K562 (cell line): ENCODE results near the gene INSR. TPM values are rescaled to one million over a fixed set of nuclear protein-coding genes. Genes with fewer than 3 reads are reported as not detected.
A peak's percentile ranks its signal among the peaks of the same experiment; 100 is the strongest.

Experiments
- ATAC-seq: fragments of 200-7000 bp; cut with Tn5 transposase; 3 replicates; pipeline ENCODE4 v1.9.1; 2020; ENCODE audit warnings: moderate library complexity
- BruUV-seq: library from RNA; stranded (reverse); fragments of 400-500 nt; replicated peaks from 2 replicates; lab custom pipeline; 2021; lab: Mats Ljungman, UMichigan
- CTCF ChIA-PET: fragments of 300-600 bp; formaldehyde crosslinking; extraction: SDS; loops from one replicate; lab custom pipeline; 2021; ENCODE audit warnings: low intra/inter-chr PET ratio; lab: Yijun Ruan, JAX
- POLR2A ChIA-PET: fragments of 300-600, 350-650 bp; sonication (Branson Sonifier 250); formaldehyde crosslinking; extraction: SDS; loops from one replicate; lab custom pipeline; 2021; ENCODE audit warnings: antibody characterized with exemption, inconsistent platforms; lab: Yijun Ruan, JAX
- DNase-seq, 4 experiments: peaks; one replicate each; pipeline versions ENCODE4 v3.0.0 to v3.0.0-alpha.2; 2011 to 2018; ENCODE audit warnings: low spot score in 3 of 4, mixed read lengths in 3 of 4; ENCODE audit errors: extremely low read depth in 1 of 4
- FAIRE-seq: peaks from 2 replicates; lab custom pipeline; 2011; peaks lifted over from hg19 to GRCh38; lab: Jason Lieb, UNC
- H2AFZ ChIP-seq: 2 replicates; pipeline ENCODE4 v1.6.0; 2011; ENCODE audit warnings: low read depth, low read length, control low read depth, inconsistent platforms
- H3K27ac ChIP-seq: fragments of 200-600 bp; 3 replicates; pipeline ENCODE4 v1.8.0; 2011; ENCODE audit warnings: low read depth, mild to moderate bottlenecking, control low read depth, inconsistent platforms, low read length, moderate library complexity, mixed read lengths; ENCODE audit errors: extremely low read depth
- H3K27me3 ChIP-seq, 2 experiments: fragments of 300-600 bp in 1 of 2; 2 replicates in 1 of 2; 3 replicates in 1 of 2; pipeline versions ENCODE4 v1.6.0 to v1.8.0; 2011; ENCODE audit warnings: inconsistent platforms in 2 of 2, low read length in 2 of 2, mild to moderate bottlenecking in 1 of 2, mixed read lengths in 1 of 2, moderate library complexity in 1 of 2; ENCODE audit not compliant: control insufficient read depth in 2 of 2, insufficient read depth in 2 of 2
- H3K36me3 ChIP-seq: fragments of 300-600 bp; 3 replicates; pipeline ENCODE4 v1.8.0; 2011; ENCODE audit warnings: mild to moderate bottlenecking, low read length, inconsistent platforms; ENCODE audit not compliant: control insufficient read depth, insufficient read depth
- H3K4me1 ChIP-seq, 2 experiments: fragments of 200-600 bp in 1 of 2; replicated peaks in 1 of 2; 2 replicates in 1 of 2; 3 replicates in 1 of 2; pipeline versions ENCODE4 v1.5.1 to v1.8.0; 2011; ENCODE audit warnings: inconsistent platforms in 2 of 2, low read length in 2 of 2, mild to moderate bottlenecking in 1 of 2, mixed read lengths in 1 of 2, moderate library complexity in 1 of 2; ENCODE audit not compliant: control insufficient read depth in 2 of 2, insufficient read depth in 2 of 2
- H3K4me2 ChIP-seq: 2 replicates; pipeline ENCODE4 v1.6.1; 2011; ENCODE audit warnings: low read length, control low read depth, inconsistent platforms, mixed read lengths; ENCODE audit not compliant: insufficient read depth
- H3K4me3 ChIP-seq: fragments of 200-600 bp; sonication (generic), shearing (Covaris generic); 2 replicates; pipeline ENCODE4 v1.5.1; 2016; ENCODE audit warnings: control low read depth, inconsistent platforms
- H3K79me2 ChIP-seq: fragments of 200-600 bp; 3 replicates; pipeline ENCODE4 v1.8.0; 2011; ENCODE audit warnings: low read length, inconsistent platforms; ENCODE audit not compliant: control insufficient read depth, insufficient read depth
- H3K9ac ChIP-seq, 2 experiments: 2 replicates each; pipeline versions ENCODE4 v1.6.0 to v1.6.1; 2011; ENCODE audit warnings: low read depth in 2 of 2, low read length in 2 of 2, control low read depth in 1 of 2, inconsistent platforms in 1 of 2, mild to moderate bottlenecking in 1 of 2, mixed read lengths in 1 of 2; ENCODE audit not compliant: insufficient read depth in 1 of 2
- H3K9me1 ChIP-seq: one replicate; pipeline ENCODE4 v1.6.0; 2011; ENCODE audit warnings: inconsistent platforms, mild to moderate bottlenecking, low read length, moderate library complexity; ENCODE audit not compliant: control insufficient read depth, insufficient read depth
- H3K9me3 ChIP-seq: replicated peaks from 2 replicates; pipeline ENCODE4 v1.5.1; 2011; ENCODE audit warnings: low read depth, low read length, inconsistent platforms; ENCODE audit not compliant: control insufficient read depth, insufficient read depth
- H4K20me1 ChIP-seq: replicated peaks from 2 replicates; pipeline ENCODE4 v1.6.1; 2011; ENCODE audit warnings: low read length, inconsistent platforms, mixed read lengths; ENCODE audit not compliant: control insufficient read depth, insufficient read depth
- LCOR ChIP-seq: sonication (generic); formaldehyde crosslinking; IDR thresholded peaks from 2 replicates; pipeline ENCODE4 v1.8.0; 2022; ENCODE audit warnings: mild to moderate bottlenecking, missing genetic modification reagents
- TAF1 ChIP-seq: IDR thresholded peaks from 2 replicates; pipeline ENCODE4 v1.6.1; 2011; ENCODE audit warnings: mild to moderate bottlenecking, low read length, moderate library complexity; ENCODE audit not compliant: insufficient read depth, control insufficient read depth, severe bottlenecking; ENCODE audit errors: extremely low read depth
- ZC3H11A ChIP-seq: IDR thresholded peaks from 2 replicates; pipeline ENCODE4 v1.6.1; 2012; ENCODE audit warnings: low read depth, low read length, improper control_type of control experiment
- ZNF121 ChIP-seq: sonication (generic); formaldehyde crosslinking; conservative IDR thresholded peaks from 2 replicates; pipeline ENCODE4 v1.8.0; 2022; ENCODE audit warnings: missing genetic modification reagents
- ZNF239 ChIP-seq: fragments of 250-450 bp; sonication (Bioruptor Pico); IDR thresholded peaks from 2 replicates; pipeline ENCODE4 v1.4.0; 2020; ENCODE audit warnings: mild to moderate bottlenecking
- ZNF41 ChIP-seq: fragments of 250-450 bp; sonication (Bioruptor Pico); conservative IDR thresholded peaks from 2 replicates; pipeline ENCODE4 v1.4.0; 2020; ENCODE audit warnings: mild to moderate bottlenecking
- WGBS: fragments of 100-300 bp; shearing (Covaris generic); methylation state at CpG from one replicate; pipeline ENCODE4 v1.1.6; 2016; ENCODE audit warnings: low coverage, mixed read lengths; ENCODE audit not compliant: insufficient coverage; ENCODE audit errors: missing lambda C conversion rate; 5-methylcytosine and 5-hydroxymethylcytosine counted together
- in situ Hi-C: fragments of 300-500 bp; cut with MboI; formaldehyde crosslinking; loops from 4 replicates; pipeline ENCODE4 v1.15.0; 2018; ENCODE audit warnings: inconsistent platforms, mixed read lengths
- intact Hi-C: fragments of 100-400 bp; cut with micrococcal nuclease; formaldehyde crosslinking; loops from 2 replicates; pipeline ENCODE4 v1.14.2; 2022
- polyA plus RNA-seq, 8 experiments: library from polyadenylated mRNA; depleted of rRNA in 4 of 8; stranded (reverse) in 5 of 8; unstranded in 3 of 8; fragments of >200 nt; fragmentation: Nextera tagmentation in 2 of 8; fragmentation: Illumina TruSeq in 1 of 8; extraction: Ambion mirVana in 2 of 8; extraction: Trizol in 1 of 8; gene quantifications; 2 replicates each; pipeline versions ENCODE4 v1.2.1 to v1.2.3, GENCODE V29; 2011 to 2014; ENCODE audit warnings: inconsistent platforms in 1 of 8, missing spikeins in 1 of 8
- total RNA-seq, 7 experiments: library from RNA; depleted of rRNA in 6 of 7; stranded (reverse); fragments of >200 nt in 6 of 7; fragmentation: Illumina TruSeq in 2 of 7; extraction: Trizol in 2 of 7; gene quantifications; 2 replicates each; pipeline versions ENCODE4 v1.2.1 to v1.2.3, GENCODE V29; 2011 to 2021; ENCODE audit warnings: low replicate concordance in 1 of 7
- TF ChIP-seq, protein P1 (sequence below), 2 experiments: fragments of 450-650 bp in 1 of 2; sonication (generic) in 1 of 2; formaldehyde crosslinking in 1 of 2; IDR thresholded peaks in 1 of 2; conservative IDR thresholded peaks in 1 of 2; 2 replicates each; pipeline versions ENCODE4 v1.6.1 to v1.8.1; 2016 to 2023; ENCODE audit warnings: mild to moderate bottlenecking in 2 of 2, moderate library complexity in 2 of 2, inconsistent platforms in 1 of 2, missing genetic modification reagents in 1 of 2
- TF ChIP-seq, protein P2 (sequence below): fragments of 250-450 bp; sonication (Bioruptor Pico); IDR thresholded peaks from 2 replicates; pipeline ENCODE4 v1.4.0; 2020; ENCODE audit warnings: mild to moderate bottlenecking, moderate library complexity, borderline replicate concordance

INSR gene
- total and polyA plus RNA-seq, 9 of the 15 experiments (the other 6 are each of a cell fraction or from before 2014, with no cell fraction given) = 0.04 to 0.88 (median 0.41) TPM

DNA sequence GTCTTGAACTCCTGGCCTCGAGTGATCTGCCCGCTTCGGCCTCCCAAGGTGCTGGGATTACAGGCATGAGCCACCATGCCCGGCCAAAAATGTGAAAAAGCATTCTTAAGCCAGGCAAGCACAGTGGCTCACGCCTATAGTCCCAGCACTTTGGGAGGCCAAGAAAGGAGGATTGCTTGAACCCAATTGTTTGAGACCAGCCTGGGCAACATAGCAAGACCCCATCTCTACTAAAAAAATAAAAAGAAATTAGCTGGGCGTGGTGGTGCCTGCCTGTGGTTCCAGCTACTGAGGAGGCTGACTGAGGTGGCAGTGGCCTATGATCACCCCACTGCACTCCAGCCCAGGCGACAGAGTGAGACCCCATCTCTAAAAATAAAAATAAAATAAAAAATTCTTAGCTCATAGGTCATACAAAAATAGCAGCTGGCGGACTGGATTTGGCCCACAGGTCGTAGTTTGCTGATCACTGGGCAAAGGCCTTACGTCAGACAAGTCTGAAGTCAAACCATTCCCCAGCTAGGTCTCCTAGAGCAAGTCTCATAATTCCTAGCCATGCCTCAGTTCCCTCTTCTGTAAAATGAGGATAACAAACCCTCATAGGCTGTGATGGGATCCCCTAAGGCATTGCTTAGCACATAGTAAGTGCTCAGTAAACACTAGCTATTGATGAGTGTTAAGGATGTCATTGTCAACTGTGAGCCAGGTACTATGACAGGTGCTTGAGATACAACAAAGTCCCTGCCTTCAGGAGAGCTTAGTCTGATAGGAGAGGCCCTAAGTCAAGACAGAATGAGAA is 36.0 kb downstream of the INSR start:
- Histone ChIP-seq H3K27me3 (peaks cover 15 to 35% of the 10 kb centered on the region in 2 experiments; a peak in 4 of 5 replicates), H3K4me1 (no peaks in the 10 kb centered on the region; a peak in 1 of 5 replicates), H4K20me1 (no peaks in the 10 kb centered on the region), H3K4me3 (no peak overlapping the region), H3K79me2 (no peaks in the 10 kb centered on the region), H2AFZ (no peak overlapping the region), H3K36me3 (no peaks in the 10 kb centered on the region), H3K27ac (no peak overlapping the region), H3K9ac (no peak overlapping the region), H3K9me1 (no peaks in the 10 kb centered on the region), H3K9me3 (no peaks in the 10 kb centered on the region), H3K4me2 (no peak overlapping the region)
- ChIA-PET CTCF (no interaction called here), POLR2A (no interaction called here)
- FAIRE-seq = no peak
- no TSS peak for BruUV-seq
- intact Hi-C loops (no loop called here), in situ Hi-C loops (no loop called here)
- 1% methylated on average over 10 of the region's 10 CpGs for WGBS
- ATAC-seq = no peak
- peak in 1 of 4 experiments; percentile 2 for DNase-seq
- TF ChIP-seq ZNF41 (CRISPR knock-in tag) = no peak
- peak; percentile 77 for TF ChIP-seq ZNF121

DNA sequence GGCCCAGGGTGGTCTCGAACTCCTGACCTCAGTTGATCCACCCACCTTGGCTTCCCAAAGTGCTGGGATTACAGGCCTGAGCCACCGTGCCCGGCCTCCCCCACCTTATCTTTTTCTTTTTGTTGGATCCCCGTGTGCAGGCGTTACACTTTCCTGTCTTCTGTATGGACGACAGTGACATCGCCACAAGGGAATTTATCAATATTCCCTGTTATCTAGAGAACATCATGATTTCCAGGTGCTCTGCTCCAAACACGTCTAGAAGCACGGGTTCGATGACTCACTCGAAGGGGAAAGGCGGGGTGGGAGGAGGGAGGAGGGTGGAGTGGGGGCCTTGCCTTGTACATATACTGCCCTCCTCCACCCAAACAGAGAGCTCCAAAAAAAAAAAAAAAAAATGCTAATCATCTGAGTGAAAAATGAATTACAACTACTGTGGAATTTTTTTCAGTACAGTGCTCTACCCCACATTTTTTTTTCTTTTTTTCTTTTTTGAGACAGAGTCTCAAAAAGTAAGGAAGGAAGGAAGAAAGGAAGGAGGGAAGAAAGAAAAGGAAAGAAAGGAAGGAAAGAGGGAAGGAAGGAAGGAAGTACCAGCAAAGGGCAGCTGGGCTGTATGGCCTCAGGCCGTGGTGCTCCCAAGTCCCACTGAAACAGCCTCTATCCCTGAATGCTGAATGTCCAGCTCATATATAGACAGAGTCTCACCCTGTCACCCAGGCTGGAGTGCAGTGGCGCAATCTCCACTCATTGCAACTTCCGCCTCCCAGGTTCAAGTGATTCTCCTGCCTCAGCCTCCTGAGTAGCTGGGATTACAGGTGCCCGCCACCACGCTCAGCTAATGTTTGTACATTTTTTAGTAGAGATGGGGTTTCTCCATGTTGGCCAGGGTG is 36.8 kb downstream of the INSR start:
- ChIA-PET CTCF (no interaction called here), POLR2A (no interaction called here)
- H3K79me2 ChIP-seq = no peaks in the 10 kb centered on the region
- H3K27ac ChIP-seq = no peak overlapping the region
- WGBS = 11% methylated on average over 15 of the region's 17 CpGs
- H3K36me3 ChIP-seq = no peaks in the 10 kb centered on the region
- no peaks in the 10 kb centered on the region for H3K9me1 ChIP-seq
- no TSS peak for BruUV-seq
- FAIRE-seq (no peak), DNase-seq (peak in 3 of 4 experiments; percentile 24 to 28 (median 28)), ATAC-seq (0 out of 3 replicates have a peak, but pooled peaks have one; percentile 41)
- intact Hi-C loops (no loop called here), in situ Hi-C loops (no loop called here)
- no peak overlapping the region for H3K4me2 ChIP-seq
- no peaks in the 10 kb centered on the region; a peak in 1 of 5 replicates for H3K4me1 ChIP-seq
- no peak overlapping the region for H3K9ac ChIP-seq
- H4K20me1 ChIP-seq = no peaks in the 10 kb centered on the region
- no peak overlapping the region for H3K4me3 ChIP-seq
- no peak overlapping the region for H2AFZ ChIP-seq
- H3K27me3 ChIP-seq = peaks cover 12 to 30% of the 10 kb centered on the region in 2 experiments; a peak in 4 of 5 replicates
- H3K9me3 ChIP-seq = no peaks in the 10 kb centered on the region
- TF ChIP-seq, protein P1, sequence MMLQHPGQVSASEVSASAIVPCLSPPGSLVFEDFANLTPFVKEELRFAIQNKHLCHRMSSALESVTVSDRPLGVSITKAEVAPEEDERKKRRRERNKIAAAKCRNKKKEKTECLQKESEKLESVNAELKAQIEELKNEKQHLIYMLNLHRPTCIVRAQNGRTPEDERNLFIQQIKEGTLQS (IDR thresholded peaks at IDR 0.05) = peak; percentile 46
- TF ChIP-seq, protein P1 (CRISPR knock-in tag; conservative IDR thresholded peaks at IDR 0.05) = no peak
- no peak for TF ChIP-seq ZC3H11A
- no peak for TF ChIP-seq TAF1
- TF ChIP-seq ZNF239 (CRISPR knock-in tag) = no peak
- TF ChIP-seq LCOR (CRISPR knock-in tag) = no peak
- TF ChIP-seq, protein P2, sequence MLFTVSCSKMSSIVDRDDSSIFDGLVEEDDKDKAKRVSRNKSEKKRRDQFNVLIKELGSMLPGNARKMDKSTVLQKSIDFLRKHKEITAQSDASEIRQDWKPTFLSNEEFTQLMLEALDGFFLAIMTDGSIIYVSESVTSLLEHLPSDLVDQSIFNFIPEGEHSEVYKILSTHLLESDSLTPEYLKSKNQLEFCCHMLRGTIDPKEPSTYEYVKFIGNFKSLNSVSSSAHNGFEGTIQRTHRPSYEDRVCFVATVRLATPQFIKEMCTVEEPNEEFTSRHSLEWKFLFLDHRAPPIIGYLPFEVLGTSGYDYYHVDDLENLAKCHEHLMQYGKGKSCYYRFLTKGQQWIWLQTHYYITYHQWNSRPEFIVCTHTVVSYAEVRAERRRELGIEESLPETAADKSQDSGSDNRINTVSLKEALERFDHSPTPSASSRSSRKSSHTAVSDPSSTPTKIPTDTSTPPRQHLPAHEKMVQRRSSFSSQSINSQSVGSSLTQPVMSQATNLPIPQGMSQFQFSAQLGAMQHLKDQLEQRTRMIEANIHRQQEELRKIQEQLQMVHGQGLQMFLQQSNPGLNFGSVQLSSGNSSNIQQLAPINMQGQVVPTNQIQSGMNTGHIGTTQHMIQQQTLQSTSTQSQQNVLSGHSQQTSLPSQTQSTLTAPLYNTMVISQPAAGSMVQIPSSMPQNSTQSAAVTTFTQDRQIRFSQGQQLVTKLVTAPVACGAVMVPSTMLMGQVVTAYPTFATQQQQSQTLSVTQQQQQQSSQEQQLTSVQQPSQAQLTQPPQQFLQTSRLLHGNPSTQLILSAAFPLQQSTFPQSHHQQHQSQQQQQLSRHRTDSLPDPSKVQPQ (CRISPR knock-in tag) = no peak
